Peyer's patch (tissue), 4 donors: ENCODE results near the gene SGMS2.

Experiments used
- POLR2A ChIP-seq, 2 donors: fragments of 450-650 bp; IDR thresholded peaks; one replicate each; pipeline ENCODE4 v1.5.1; 2017; ENCODE audit warnings: antibody characterized with exemption in 2 of 2, mild to moderate bottlenecking in 2 of 2, moderate library complexity in 2 of 2
- TF ChIP-seq, protein P1 (sequence below), 6 experiments: fragments of 450-650 bp in 4 of 6; fragments of 200-600 bp in 2 of 6; sonication (generic) in 1 of 6; IDR thresholded peaks; one replicate each; pipeline ENCODE4 v1.5.1; 2017 to 2019; ENCODE audit warnings: antibody characterized with exemption in 6 of 6, mild to moderate bottlenecking in 3 of 6, moderate library complexity in 1 of 6

- TF ChIP-seq, protein P1, sequence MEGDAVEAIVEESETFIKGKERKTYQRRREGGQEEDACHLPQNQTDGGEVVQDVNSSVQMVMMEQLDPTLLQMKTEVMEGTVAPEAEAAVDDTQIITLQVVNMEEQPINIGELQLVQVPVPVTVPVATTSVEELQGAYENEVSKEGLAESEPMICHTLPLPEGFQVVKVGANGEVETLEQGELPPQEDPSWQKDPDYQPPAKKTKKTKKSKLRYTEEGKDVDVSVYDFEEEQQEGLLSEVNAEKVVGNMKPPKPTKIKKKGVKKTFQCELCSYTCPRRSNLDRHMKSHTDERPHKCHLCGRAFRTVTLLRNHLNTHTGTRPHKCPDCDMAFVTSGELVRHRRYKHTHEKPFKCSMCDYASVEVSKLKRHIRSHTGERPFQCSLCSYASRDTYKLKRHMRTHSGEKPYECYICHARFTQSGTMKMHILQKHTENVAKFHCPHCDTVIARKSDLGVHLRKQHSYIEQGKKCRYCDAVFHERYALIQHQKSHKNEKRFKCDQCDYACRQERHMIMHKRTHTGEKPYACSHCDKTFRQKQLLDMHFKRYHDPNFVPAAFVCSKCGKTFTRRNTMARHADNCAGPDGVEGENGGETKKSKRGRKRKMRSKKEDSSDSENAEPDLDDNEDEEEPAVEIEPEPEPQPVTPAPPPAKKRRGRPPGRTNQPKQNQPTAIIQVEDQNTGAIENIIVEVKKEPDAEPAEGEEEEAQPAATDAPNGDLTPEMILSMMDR (IDR thresholded peaks at IDR 0.05), result no peak
- TF ChIP-seq POLR2A (IDR thresholded peaks at IDR 0.05), result no peak
Observed at GRCh38 chr4:107956011-107956410, 131.3 kb downstream of the SGMS2 start.
